ENCODE data around the gene ZNF135.

ZNF135 gene

DNA sequence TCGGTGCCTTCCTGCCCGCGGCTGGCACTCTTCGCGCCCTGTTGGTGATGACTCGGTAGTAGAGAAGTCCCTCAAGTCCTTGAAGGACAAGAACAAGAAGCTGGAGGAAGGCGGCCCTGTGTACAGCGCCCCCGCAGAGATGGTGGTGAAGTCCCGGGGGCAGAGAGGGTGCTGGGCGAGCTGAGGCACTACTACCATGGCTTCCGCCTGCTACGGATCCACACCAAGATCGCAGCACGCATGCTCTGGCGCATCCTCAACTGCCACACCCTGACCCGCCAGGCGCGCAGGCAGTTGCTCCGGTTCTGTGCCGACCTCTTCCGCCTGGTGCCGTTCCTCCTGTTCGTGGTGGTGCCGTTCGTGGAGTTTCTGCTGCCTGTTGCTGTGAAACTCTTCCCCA is 14.2 kb upstream of the ZNF135 start:
- no peaks in the 10 kb centered on the region for H3K27me3 ChIP-seq (ENCODE audit: insufficient read depth, poor library complexity, severe bottlenecking)
- no peak overlapping the region for H3K4me3 ChIP-seq (replicated peaks; ENCODE audit: insufficient read depth, low read length)
- no peak for DNase-seq (ENCODE audit: low read depth in 1 of 2, low spot score in 1 of 2)
- TF ChIP-seq POLR2AphosphoS5 (IDR thresholded peaks at IDR 0.05; ENCODE audit: low read depth) (no peak), SPI1 (IDR thresholded peaks at IDR 0.05; ENCODE audit: borderline replicate concordance, low read depth) (no peak), GABPA (IDR thresholded peaks at IDR 0.05; ENCODE audit: low read depth) (no peak)
- TF ChIP-seq, protein P1, sequence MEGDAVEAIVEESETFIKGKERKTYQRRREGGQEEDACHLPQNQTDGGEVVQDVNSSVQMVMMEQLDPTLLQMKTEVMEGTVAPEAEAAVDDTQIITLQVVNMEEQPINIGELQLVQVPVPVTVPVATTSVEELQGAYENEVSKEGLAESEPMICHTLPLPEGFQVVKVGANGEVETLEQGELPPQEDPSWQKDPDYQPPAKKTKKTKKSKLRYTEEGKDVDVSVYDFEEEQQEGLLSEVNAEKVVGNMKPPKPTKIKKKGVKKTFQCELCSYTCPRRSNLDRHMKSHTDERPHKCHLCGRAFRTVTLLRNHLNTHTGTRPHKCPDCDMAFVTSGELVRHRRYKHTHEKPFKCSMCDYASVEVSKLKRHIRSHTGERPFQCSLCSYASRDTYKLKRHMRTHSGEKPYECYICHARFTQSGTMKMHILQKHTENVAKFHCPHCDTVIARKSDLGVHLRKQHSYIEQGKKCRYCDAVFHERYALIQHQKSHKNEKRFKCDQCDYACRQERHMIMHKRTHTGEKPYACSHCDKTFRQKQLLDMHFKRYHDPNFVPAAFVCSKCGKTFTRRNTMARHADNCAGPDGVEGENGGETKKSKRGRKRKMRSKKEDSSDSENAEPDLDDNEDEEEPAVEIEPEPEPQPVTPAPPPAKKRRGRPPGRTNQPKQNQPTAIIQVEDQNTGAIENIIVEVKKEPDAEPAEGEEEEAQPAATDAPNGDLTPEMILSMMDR (IDR thresholded peaks at IDR 0.05; ENCODE audit: insufficient read depth, low read length) = no peak
- H3K27ac ChIP-seq (replicated peaks) = no peak overlapping the region

DNA sequence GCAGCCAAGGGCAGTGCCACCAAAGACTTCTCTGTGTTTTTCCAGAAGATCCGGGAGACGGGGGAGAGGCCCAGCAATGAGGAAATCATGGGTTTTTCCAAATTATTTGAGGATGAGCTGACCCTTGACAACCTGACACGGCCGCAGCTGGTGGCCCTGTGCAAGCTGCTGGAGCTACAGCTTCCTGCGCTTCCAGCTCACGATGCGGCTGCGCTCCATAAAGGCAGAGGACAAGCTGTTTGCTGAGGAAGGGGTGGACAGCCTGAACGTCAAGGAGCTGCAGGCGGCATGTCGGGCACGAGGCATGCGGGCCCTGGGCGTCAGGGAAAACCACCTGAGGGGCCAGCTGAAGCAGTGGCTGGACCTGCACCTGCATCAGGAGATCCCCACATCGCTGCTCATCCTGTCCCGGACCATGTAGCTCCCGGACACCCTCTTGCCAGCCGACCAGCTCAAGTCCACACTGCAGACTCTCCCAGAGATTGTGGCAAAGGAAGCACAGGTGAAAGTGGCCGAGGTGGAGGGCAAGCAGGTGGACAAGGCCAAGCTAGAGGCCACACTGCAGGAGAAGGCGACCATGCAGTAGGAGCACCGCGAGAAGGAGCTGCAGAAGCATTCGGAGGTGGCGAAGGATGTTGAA is 13.6 kb upstream of the ZNF135 start:
- Histone ChIP-seq H3K4me3 (replicated peaks; ENCODE audit: insufficient read depth, low read length) (no peak overlapping the region), H3K27ac (replicated peaks) (no peak overlapping the region), H3K27me3 (ENCODE audit: insufficient read depth, poor library complexity, severe bottlenecking) (no peaks in the 10 kb centered on the region)
- TF ChIP-seq, protein P2, sequence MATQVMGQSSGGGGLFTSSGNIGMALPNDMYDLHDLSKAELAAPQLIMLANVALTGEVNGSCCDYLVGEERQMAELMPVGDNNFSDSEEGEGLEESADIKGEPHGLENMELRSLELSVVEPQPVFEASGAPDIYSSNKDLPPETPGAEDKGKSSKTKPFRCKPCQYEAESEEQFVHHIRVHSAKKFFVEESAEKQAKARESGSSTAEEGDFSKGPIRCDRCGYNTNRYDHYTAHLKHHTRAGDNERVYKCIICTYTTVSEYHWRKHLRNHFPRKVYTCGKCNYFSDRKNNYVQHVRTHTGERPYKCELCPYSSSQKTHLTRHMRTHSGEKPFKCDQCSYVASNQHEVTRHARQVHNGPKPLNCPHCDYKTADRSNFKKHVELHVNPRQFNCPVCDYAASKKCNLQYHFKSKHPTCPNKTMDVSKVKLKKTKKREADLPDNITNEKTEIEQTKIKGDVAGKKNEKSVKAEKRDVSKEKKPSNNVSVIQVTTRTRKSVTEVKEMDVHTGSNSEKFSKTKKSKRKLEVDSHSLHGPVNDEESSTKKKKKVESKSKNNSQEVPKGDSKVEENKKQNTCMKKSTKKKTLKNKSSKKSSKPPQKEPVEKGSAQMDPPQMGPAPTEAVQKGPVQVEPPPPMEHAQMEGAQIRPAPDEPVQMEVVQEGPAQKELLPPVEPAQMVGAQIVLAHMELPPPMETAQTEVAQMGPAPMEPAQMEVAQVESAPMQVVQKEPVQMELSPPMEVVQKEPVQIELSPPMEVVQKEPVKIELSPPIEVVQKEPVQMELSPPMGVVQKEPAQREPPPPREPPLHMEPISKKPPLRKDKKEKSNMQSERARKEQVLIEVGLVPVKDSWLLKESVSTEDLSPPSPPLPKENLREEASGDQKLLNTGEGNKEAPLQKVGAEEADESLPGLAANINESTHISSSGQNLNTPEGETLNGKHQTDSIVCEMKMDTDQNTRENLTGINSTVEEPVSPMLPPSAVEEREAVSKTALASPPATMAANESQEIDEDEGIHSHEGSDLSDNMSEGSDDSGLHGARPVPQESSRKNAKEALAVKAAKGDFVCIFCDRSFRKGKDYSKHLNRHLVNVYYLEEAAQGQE (IDR thresholded peaks at IDR 0.05; ENCODE audit: insufficient replicate concordance, low read depth) = no peak
- TF ChIP-seq POLR2AphosphoS5 (IDR thresholded peaks at IDR 0.05; ENCODE audit: low read depth) = no peak
- TF ChIP-seq GABPA (IDR thresholded peaks at IDR 0.05; ENCODE audit: low read depth) = no peak
- TF ChIP-seq SPI1 (IDR thresholded peaks at IDR 0.05; ENCODE audit: borderline replicate concordance, low read depth) = no peak
- TF ChIP-seq, protein P1 (IDR thresholded peaks at IDR 0.05; ENCODE audit: insufficient read depth, low read length) = no peak
- DNase-seq (ENCODE audit: low read depth in 1 of 2, low spot score in 1 of 2) = no peak

DNA sequence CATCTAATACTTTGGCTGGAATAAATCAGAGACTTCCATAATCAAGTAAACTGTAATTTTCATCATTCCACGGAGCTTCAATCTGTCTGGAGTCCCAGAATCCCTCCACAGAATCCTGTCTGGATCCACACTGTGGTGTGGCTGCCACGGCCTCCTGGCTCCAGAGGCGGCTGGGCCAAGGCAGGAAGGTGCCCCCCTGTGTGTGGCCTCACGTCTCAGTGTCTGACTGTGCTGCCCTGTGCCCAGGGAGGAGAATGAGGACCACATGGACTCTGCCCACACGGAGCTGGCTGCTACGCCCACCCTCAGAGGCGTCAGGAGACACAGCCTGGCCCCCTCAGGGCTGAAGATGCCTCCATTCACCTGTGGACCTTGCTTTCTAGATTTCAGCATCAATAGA is 12.2 kb upstream of the ZNF135 start:
- Histone ChIP-seq H3K4me3 (replicated peaks; ENCODE audit: insufficient read depth, low read length) (no peak overlapping the region), H3K27ac (replicated peaks) (no peak overlapping the region), H3K27me3 (ENCODE audit: insufficient read depth, poor library complexity, severe bottlenecking) (no peaks in the 10 kb centered on the region)
- TF ChIP-seq SPI1 (IDR thresholded peaks at IDR 0.05; ENCODE audit: borderline replicate concordance, low read depth) (no peak), POLR2AphosphoS5 (IDR thresholded peaks at IDR 0.05; ENCODE audit: low read depth) (no peak), GABPA (IDR thresholded peaks at IDR 0.05; ENCODE audit: low read depth) (no peak)
- TF ChIP-seq, protein P1 (IDR thresholded peaks at IDR 0.05; ENCODE audit: insufficient read depth, low read length) = no peak
- TF ChIP-seq, protein P2 (IDR thresholded peaks at IDR 0.05; ENCODE audit: insufficient replicate concordance, low read depth) = no peak
- no peak for DNase-seq (ENCODE audit: low read depth in 1 of 2, low spot score in 1 of 2)

DNA sequence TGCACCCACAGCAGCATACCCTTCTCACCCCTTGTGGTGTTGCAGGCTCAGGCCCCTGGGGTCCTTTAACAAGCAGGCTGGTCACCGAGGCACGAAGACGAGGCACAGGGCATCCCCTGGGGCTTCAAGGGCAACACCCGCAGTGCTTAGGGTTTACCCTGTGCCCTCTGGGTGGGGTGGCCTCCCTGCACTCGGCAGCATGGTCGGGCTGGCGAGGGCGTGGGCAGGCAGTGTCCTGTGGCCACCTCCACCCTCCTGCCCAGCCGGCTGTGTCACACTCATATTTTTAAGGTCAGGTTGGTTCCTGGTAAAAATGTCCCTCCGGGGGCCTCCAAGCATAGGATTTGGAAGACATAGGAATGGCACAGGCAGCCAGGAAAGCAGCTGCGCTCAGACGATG is 11.4 kb upstream of the ZNF135 start:
- TF ChIP-seq GABPA (IDR thresholded peaks at IDR 0.05; ENCODE audit: low read depth) = no peak
- TF ChIP-seq, protein P1 (IDR thresholded peaks at IDR 0.05; ENCODE audit: insufficient read depth, low read length) = no peak
- no peak for TF ChIP-seq POLR2AphosphoS5 (IDR thresholded peaks at IDR 0.05; ENCODE audit: low read depth)
- no peak for TF ChIP-seq SPI1 (IDR thresholded peaks at IDR 0.05; ENCODE audit: borderline replicate concordance, low read depth)
- TF ChIP-seq, protein P2 (IDR thresholded peaks at IDR 0.05; ENCODE audit: insufficient replicate concordance, low read depth) = no peak
- Histone ChIP-seq H3K27ac (replicated peaks) (no peak overlapping the region), H3K27me3 (ENCODE audit: insufficient read depth, poor library complexity, severe bottlenecking) (no peaks in the 10 kb centered on the region), H3K4me3 (replicated peaks; ENCODE audit: insufficient read depth, low read length) (no peak overlapping the region)
- DNase-seq (ENCODE audit: low read depth in 1 of 2, low spot score in 1 of 2) = no peak

All from HL-60 (cell line).